ENCODE data around the gene KCNH6. TPM values are rescaled to one million over a fixed set of nuclear protein-coding genes. Genes with fewer than 3 reads are reported as not detected.

Gene KCNH6
- total RNA-seq = not detected in 2 replicates

GRCh38 chr17:63523253-63523855 is at the start of gene KCNH6:
KCNH6 (plus strand) TSS chr17:63523358; CDS start chr17:63523414, 56 bp downstream.

GRCh38 chr17:63476854-63477479 is 46.2 kb upstream of the KCNH6 start, which contains the start of gene ACE:
ACE (plus strand) TSS chr17:63477061; CDS start chr17:63477095, 34 bp downstream.

GRCh38 chr17:63549946-63550816 is 27.0 kb downstream of the KCNH6 start, which contains the start of gene DCAF7:
DCAF7 (plus strand) TSS chr17:63550477; CDS start chr17:63550678, 201 bp downstream.

Other genes with a start within 250 kb of the KCNH6 start
- 14.3 and 24.1 TPM in 2 replicates for gene CYB561, start 77.1 kb upstream of the KCNH6 start, total RNA-seq
- gene ACE, start 46.3 kb upstream of the KCNH6 start, total RNA-seq = 12.6 and 18.0 TPM in 2 replicates
- 8.2 and 8.8 TPM in 2 replicates for gene DCAF7, start 27.1 kb downstream of the KCNH6 start, total RNA-seq
- 12.6 and 14.1 TPM in 2 replicates for gene TACO1, start 77.5 kb downstream of the KCNH6 start, total RNA-seq
- 18.3 and 38.5 TPM in 2 replicates for gene MAP3K3, start 99.1 kb downstream of the KCNH6 start, total RNA-seq
- 2.0 and 3.3 TPM in 2 replicates for gene LIMD2, start 176.8 kb downstream of the KCNH6 start, total RNA-seq
- 17.3 and 19.7 TPM in 2 replicates for gene STRADA, start 218.4 kb downstream of the KCNH6 start, total RNA-seq

Measured in bronchial smooth muscle cell (primary cell).